Panc1 (cell line): Measurements from ENCODE around the gene FCN1. TPM values are rescaled to one million over a fixed set of nuclear protein-coding genes. Genes with fewer than 3 reads are reported as not detected.

Experiments
- ATAC-seq: fragments of 200-7000 bp; cut with Tn5 transposase; 2 replicates; pipeline ENCODE4 v1.9.1; 2020; ENCODE audit warnings: mild to moderate bottlenecking, moderate library complexity
- BruUV-seq: library from RNA; stranded (reverse); fragments of 400-500 nt; replicated peaks from 2 replicates; lab custom pipeline; 2021; lab: Mats Ljungman, UMichigan
- CTCF ChIA-PET: fragments of 300-600 bp; sonication (Branson Sonifier 250); formaldehyde crosslinking; loops from one replicate; lab custom pipeline; 2022; ENCODE audit warnings: antibody characterized with exemption; lab: Charles Lee
- POLR2A ChIA-PET: fragments of 300-600 bp; sonication (Branson Sonifier 250); formaldehyde crosslinking; loops from one replicate; lab custom pipeline; 2022; ENCODE audit warnings: antibody characterized with exemption; lab: Charles Lee
- DNase-seq: peaks from one replicate; pipeline ENCODE4 v3.0.0-alpha.2; 2010; ENCODE audit warnings: low read depth, low spot score
- H3K27ac ChIP-seq: 2 replicates; pipeline ENCODE4 v1.5.1; 2011; ENCODE audit warnings: mild to moderate bottlenecking, low read length, inconsistent platforms
- H3K27me3 ChIP-seq: fragments of 200-500 bp; sonication (Bioruptor generic); 2 replicates; pipeline ENCODE4 v1.6.0; 2014; ENCODE audit warnings: low read length, inconsistent platforms; ENCODE audit not compliant: control insufficient read depth, insufficient read depth
- H3K36me3 ChIP-seq: fragments of 200-500 bp; sonication (Bioruptor generic); 2 replicates; pipeline ENCODE4 v1.5.1; 2014; ENCODE audit warnings: inconsistent platforms, mild to moderate bottlenecking, low read length, moderate library complexity; ENCODE audit not compliant: control insufficient read depth, insufficient read depth
- H3K4me1 ChIP-seq: 2 replicates; pipeline ENCODE4 v1.5.1; 2011; ENCODE audit warnings: inconsistent platforms, mild to moderate bottlenecking, low read length, moderate library complexity; ENCODE audit not compliant: control insufficient read depth, insufficient read depth
- H3K4me3 ChIP-seq, 2 experiments: 2 replicates each; pipeline ENCODE4 v1.5.1; 2011 to 2012; ENCODE audit warnings: low read depth in 2 of 2, low read length in 2 of 2, mild to moderate bottlenecking in 2 of 2, inconsistent platforms in 1 of 2, moderate library complexity in 1 of 2
- H3K9me3 ChIP-seq: fragments of 200-500 bp; sonication (Bioruptor generic); 2 replicates; pipeline ENCODE4 v1.5.1; 2014; ENCODE audit warnings: low read depth, mild to moderate bottlenecking, inconsistent platforms, low read length, moderate library complexity; ENCODE audit not compliant: control insufficient read depth, insufficient read depth
- CTCF ChIP-seq: fragments of 450-650 bp; IDR thresholded peaks from 2 replicates; pipeline ENCODE4 v1.5.1; 2017; ENCODE audit warnings: mild to moderate bottlenecking
- POLR2AphosphoS5 ChIP-seq: IDR thresholded peaks from 2 replicates; pipeline ENCODE4 v1.6.1; 2012; ENCODE audit warnings: mild to moderate bottlenecking, low read depth, low read length, moderate library complexity
- REST ChIP-seq, 2 experiments: IDR thresholded peaks; 2 replicates each; pipeline ENCODE4 v1.6.1; 2011 to 2012; ENCODE audit warnings: low read depth in 2 of 2, control low read depth in 1 of 2, low read length in 1 of 2, mild to moderate bottlenecking in 1 of 2, moderate library complexity in 1 of 2; ENCODE audit not compliant: insufficient read depth in 1 of 2
- SIN3A ChIP-seq: IDR thresholded peaks from 2 replicates; pipeline ENCODE4 v1.6.1; 2012; ENCODE audit warnings: low read depth, mild to moderate bottlenecking, low read length, moderate library complexity, borderline replicate concordance; ENCODE audit not compliant: insufficient read depth
- TCF7L2 ChIP-seq: IDR thresholded peaks from 2 replicates; pipeline ENCODE4 v1.6.1; 2011; ENCODE audit warnings: mild to moderate bottlenecking, low read depth, low read length, inconsistent platforms
- in situ Hi-C: cut with HindIII; loops from 2 replicates; pipeline ENCODE4 v1.10.0; 2016; ENCODE audit warnings: low sequenced_read_pairs, low pct_unique_long_range_greater_than_20kb
- intact Hi-C: fragments of 100-400 bp; cut with micrococcal nuclease; formaldehyde crosslinking; loops from one replicate; pipeline ENCODE4 v1.10.0; 2022; ENCODE audit not compliant: unreplicated experiment
- total RNA-seq: library from RNA; stranded (reverse); gene quantifications from one replicate; pipeline ENCODE4 v1.2.1, GENCODE V29; 2021; ENCODE audit not compliant: unreplicated experiment

FCN1 gene
- total RNA-seq, 1 experiment from 2014 or later, result not detected

- DNase-seq, result no peak
- no peak for TF ChIP-seq REST (IDR thresholded peaks at IDR 0.05; ENCODE audit: insufficient read depth in 1 of 2, low read depth in 2 of 2, low read length in 1 of 2)
- no peak for TF ChIP-seq POLR2AphosphoS5
- no peak for TF ChIP-seq TCF7L2
- no peak for TF ChIP-seq SIN3A
- TF ChIP-seq CTCF, result no peak
- H3K4me3 ChIP-seq, result no peak overlapping the region
- no TSS peak for BruUV-seq
- CTCF ChIA-PET, result no interaction called here
- in situ Hi-C loops (no loop called here), intact Hi-C loops (no loop called here)
- POLR2A ChIA-PET, result no interaction called here
- H3K27me3 ChIP-seq, result no peaks in the 10 kb centered on the region; the same call in 1 of the 2 replicates
- H3K27ac ChIP-seq, result no peak overlapping the region
- ATAC-seq, result no peak
- no peaks in the 10 kb centered on the region for H3K4me1 ChIP-seq
- H3K36me3 ChIP-seq, result no peaks in the 10 kb centered on the region
- no peaks in the 10 kb centered on the region; the same call in 1 of the 2 replicates for H3K9me3 ChIP-seq
Measured at GRCh38 chr9:134918646-134919045, 934 bp upstream of the FCN1 start.

GRCh38 chr9:134916161-134916665, 1.5 kb downstream of the FCN1 start:
- Histone ChIP-seq H3K9me3 (no peaks in the 10 kb centered on the region; the same call in 1 of the 2 replicates), H3K4me1 (no peaks in the 10 kb centered on the region), H3K4me3 (no peak overlapping the region), H3K36me3 (no peaks in the 10 kb centered on the region), H3K27me3 (no peaks in the 10 kb centered on the region), H3K27ac (no peak overlapping the region)
- intact Hi-C loops, result no loop called here
- no TSS peak for BruUV-seq
- POLR2A ChIA-PET, result no interaction called here
- CTCF ChIA-PET, result no interaction called here
- no peak for ATAC-seq
- in situ Hi-C loops, result no loop called here
- no peak for DNase-seq
- TF ChIP-seq TCF7L2 (no peak), CTCF (no peak), POLR2AphosphoS5 (no peak), REST (IDR thresholded peaks at IDR 0.05; ENCODE audit: insufficient read depth in 1 of 2, low read depth in 2 of 2, low read length in 1 of 2) (no peak), SIN3A (no peak)
